ENCODE data around the gene COL16A1.

Gene COL16A1

GRCh38 chr1:31715873-31716220, 12.0 kb upstream of the COL16A1 start:
- no peak overlapping the region for H2AK5ac ChIP-seq (ENCODE audit: low read length)
- no peaks in the 10 kb centered on the region for H3K27me3 ChIP-seq (ENCODE audit: insufficient read depth, low read length, poor library complexity)
- no peak overlapping the region for H2BK5ac ChIP-seq (ENCODE audit: low read length)
- H4K5ac ChIP-seq (ENCODE audit: low read length) = no peak overlapping the region
- H3K27ac ChIP-seq (ENCODE audit: low read depth, low read length) = no peak overlapping the region
- H3K23ac ChIP-seq (ENCODE audit: low read length) = no peak overlapping the region
- WGBS (ENCODE audit: extremely low coverage, insufficient coverage, low lambda C conversion rate) = no CpG with 5 or more reads among the region's 7 CpGs
- H2BK120ac ChIP-seq (ENCODE audit: low read depth, low read length) = no peak overlapping the region
- no peak overlapping the region for H3K4ac ChIP-seq (ENCODE audit: low read depth, low read length)
- peaks cover 14% of the 10 kb centered on the region for H3K4me1 ChIP-seq (ENCODE audit: control insufficient read depth, low read depth, low read length)
- H4K8ac ChIP-seq (ENCODE audit: low read depth, low read length) = no peak overlapping the region
- peak overlapping the region; percentile 69 for H3K9ac ChIP-seq (ENCODE audit: low read length)
- peak; percentile 25 for DNase-seq
- H3K79me2 ChIP-seq (ENCODE audit: control insufficient read depth, insufficient read depth, low read length) = no peaks in the 10 kb centered on the region
- H2BK15ac ChIP-seq (replicated peaks; ENCODE audit: low read depth) = no peak overlapping the region
- peak overlapping the region; percentile 37 for H3K4me3 ChIP-seq (ENCODE audit: low read length)
- no peaks in the 10 kb centered on the region for H3K36me3 ChIP-seq (ENCODE audit: control insufficient read depth, insufficient read depth, low read length)
- H3K4me2 ChIP-seq (ENCODE audit: low read length) = peak overlapping the region; percentile 69
- peak overlapping the region; percentile 90 for H3K56ac ChIP-seq (ENCODE audit: low read length)
- no peaks in the 10 kb centered on the region for H3K79me1 ChIP-seq (ENCODE audit: low read length)
- H3K18ac ChIP-seq (ENCODE audit: low read length) = no peak overlapping the region

DNA sequence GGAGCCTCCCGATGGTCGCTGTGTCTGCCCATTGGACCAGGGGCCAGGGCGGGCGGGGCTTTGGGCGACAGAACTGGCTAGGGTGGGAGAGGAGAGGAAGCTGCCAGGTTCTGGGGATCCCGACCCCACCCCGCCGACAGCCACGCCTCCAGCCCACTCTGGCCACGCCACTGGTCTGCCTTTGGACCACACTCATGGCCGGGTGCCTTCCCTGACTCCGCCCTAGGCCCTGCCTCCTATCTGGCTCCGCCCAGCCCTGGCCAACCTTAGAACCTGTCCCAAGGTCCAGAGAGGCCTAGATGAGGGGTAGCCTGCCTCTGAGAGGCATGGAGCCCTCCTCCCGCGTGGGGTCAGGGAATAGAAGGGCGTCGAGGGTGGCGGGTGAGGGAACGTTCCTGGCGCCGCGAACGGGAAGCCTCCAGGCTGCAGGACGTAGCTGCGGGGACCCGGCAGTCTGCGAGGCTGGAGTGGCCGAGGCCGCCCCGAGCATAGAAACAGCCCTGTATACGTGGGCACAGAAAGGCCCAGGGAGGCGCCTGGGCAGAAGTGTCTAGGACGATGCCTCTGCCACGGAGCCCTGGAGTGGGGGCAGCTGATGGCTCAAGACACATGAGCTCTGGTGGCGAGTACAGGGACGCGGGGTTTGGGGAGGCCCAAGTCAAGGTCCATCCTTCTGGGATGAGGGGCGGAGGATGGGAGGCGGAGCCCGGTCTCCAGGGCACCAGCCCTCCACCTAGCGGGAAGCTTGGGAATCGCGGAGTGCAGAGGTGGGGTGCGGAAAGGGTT, 11.5 kb upstream of the COL16A1 start:
- Histone ChIP-seq H4K5ac (ENCODE audit: low read length) (no peak overlapping the region), H3K36me3 (ENCODE audit: control insufficient read depth, insufficient read depth, low read length) (no peaks in the 10 kb centered on the region), H3K79me2 (ENCODE audit: control insufficient read depth, insufficient read depth, low read length) (no peaks in the 10 kb centered on the region), H3K9ac (ENCODE audit: low read length) (peak overlapping the region; percentile 82), H3K27me3 (ENCODE audit: insufficient read depth, low read length, poor library complexity) (no peaks in the 10 kb centered on the region), H2AK5ac (ENCODE audit: low read length) (no peak overlapping the region), H3K27ac (ENCODE audit: low read depth, low read length) (peak overlapping the region; percentile 18), H3K4me1 (ENCODE audit: control insufficient read depth, low read depth, low read length) (peaks cover 14% of the 10 kb centered on the region), H3K4me2 (ENCODE audit: low read length) (peak overlapping the region; percentile 94), H3K4ac (ENCODE audit: low read depth, low read length) (no peak overlapping the region), H2BK120ac (ENCODE audit: low read depth, low read length) (no peak overlapping the region), H3K56ac (ENCODE audit: low read length) (peak overlapping the region; percentile 90), H3K23ac (ENCODE audit: low read length) (no peak overlapping the region), H4K8ac (ENCODE audit: low read depth, low read length) (no peak overlapping the region), H3K4me3 (ENCODE audit: low read length) (peak overlapping the region; percentile 42), H3K79me1 (ENCODE audit: low read length) (no peaks in the 10 kb centered on the region), H2BK15ac (replicated peaks; ENCODE audit: low read depth) (no peak overlapping the region), H3K18ac (ENCODE audit: low read length) (no peak overlapping the region), H2BK5ac (ENCODE audit: low read length) (no peak overlapping the region)
- DNase-seq = peak; percentile 99
- WGBS (ENCODE audit: extremely low coverage, insufficient coverage, low lambda C conversion rate) = no CpG with 5 or more reads among the region's 44 CpGs

DNA sequence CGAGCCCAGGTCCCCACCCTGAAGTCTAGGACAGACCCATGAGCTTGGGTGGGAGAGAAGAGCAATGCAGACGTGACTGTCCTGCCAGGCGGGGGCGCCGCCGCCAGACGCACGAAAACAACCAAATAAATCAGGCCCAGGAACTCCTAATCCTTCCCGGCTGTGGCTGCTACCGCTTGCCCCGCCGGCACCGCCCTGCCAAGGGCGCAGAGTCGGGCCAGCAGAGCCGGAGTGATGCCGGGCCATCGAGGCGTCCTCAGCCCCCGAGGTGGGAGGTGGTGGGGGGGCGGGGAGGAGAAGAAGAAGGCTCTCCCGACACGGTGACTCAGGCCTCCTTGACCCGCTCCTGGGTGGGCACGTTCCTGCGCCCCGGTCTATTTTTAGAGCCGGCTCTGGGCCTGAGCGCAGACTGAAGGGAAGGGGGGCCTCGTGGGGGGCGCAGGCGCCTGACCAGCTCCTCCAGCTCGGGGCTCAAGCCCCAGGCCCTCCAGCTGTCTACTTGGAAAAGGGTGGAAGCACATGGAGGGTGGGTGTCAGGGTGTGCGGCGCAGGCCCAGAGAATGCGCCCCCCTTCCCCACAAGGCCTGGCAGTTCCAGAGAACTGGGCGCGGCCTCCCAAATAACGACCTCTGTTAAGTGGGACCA, 10.7 kb upstream of the COL16A1 start:
- Histone ChIP-seq H2BK15ac (replicated peaks; ENCODE audit: low read depth) (no peak overlapping the region), H3K27ac (ENCODE audit: low read depth, low read length) (peak overlapping the region; percentile 75), H3K4me2 (ENCODE audit: low read length) (peak overlapping the region; percentile 56), H3K4me1 (ENCODE audit: control insufficient read depth, low read depth, low read length) (peaks cover 14% of the 10 kb centered on the region), H4K8ac (ENCODE audit: low read depth, low read length) (peak overlapping the region; percentile 87), H3K23ac (ENCODE audit: low read length) (no peak overlapping the region), H3K79me1 (ENCODE audit: low read length) (no peaks in the 10 kb centered on the region), H4K5ac (ENCODE audit: low read length) (no peak overlapping the region), H3K4me3 (ENCODE audit: low read length) (no peak overlapping the region), H3K27me3 (ENCODE audit: insufficient read depth, low read length, poor library complexity) (no peaks in the 10 kb centered on the region), H3K18ac (ENCODE audit: low read length) (peak overlapping the region; percentile 91), H2BK5ac (ENCODE audit: low read length) (peak overlapping the region; percentile 32), H2AK5ac (ENCODE audit: low read length) (no peak overlapping the region), H2BK120ac (ENCODE audit: low read depth, low read length) (no peak overlapping the region), H3K36me3 (ENCODE audit: control insufficient read depth, insufficient read depth, low read length) (no peaks in the 10 kb centered on the region), H3K9ac (ENCODE audit: low read length) (peak overlapping the region; percentile 84), H3K4ac (ENCODE audit: low read depth, low read length) (peak overlapping the region; percentile 75), H3K79me2 (ENCODE audit: control insufficient read depth, insufficient read depth, low read length) (no peaks in the 10 kb centered on the region), H3K56ac (ENCODE audit: low read length) (peak overlapping the region; percentile 86)
- peak; percentile 93 for DNase-seq
- WGBS (ENCODE audit: extremely low coverage, insufficient coverage, low lambda C conversion rate) = no CpG with 5 or more reads among the region's 39 CpGs

GRCh38 chr1:31712630-31713029, 8.8 kb upstream of the COL16A1 start:
- Histone ChIP-seq H3K79me1 (ENCODE audit: low read length) (no peaks in the 10 kb centered on the region), H3K4me2 (ENCODE audit: low read length) (no peak overlapping the region), H3K79me2 (ENCODE audit: control insufficient read depth, insufficient read depth, low read length) (no peaks in the 10 kb centered on the region), H3K4ac (ENCODE audit: low read depth, low read length) (no peak overlapping the region), H2BK15ac (replicated peaks; ENCODE audit: low read depth) (no peak overlapping the region), H3K27ac (ENCODE audit: low read depth, low read length) (peak overlapping the region; percentile 57), H2BK5ac (ENCODE audit: low read length) (peak overlapping the region; percentile 79), H3K18ac (ENCODE audit: low read length) (peak overlapping the region; percentile 43), H4K5ac (ENCODE audit: low read length) (no peak overlapping the region), H3K4me1 (ENCODE audit: control insufficient read depth, low read depth, low read length) (peaks cover 14% of the 10 kb centered on the region), H3K36me3 (ENCODE audit: control insufficient read depth, insufficient read depth, low read length) (no peaks in the 10 kb centered on the region), H3K9ac (ENCODE audit: low read length) (peak overlapping the region; percentile 26), H2AK5ac (ENCODE audit: low read length) (no peak overlapping the region), H3K27me3 (ENCODE audit: insufficient read depth, low read length, poor library complexity) (no peaks in the 10 kb centered on the region), H4K8ac (ENCODE audit: low read depth, low read length) (no peak overlapping the region), H3K4me3 (ENCODE audit: low read length) (no peak overlapping the region), H3K56ac (ENCODE audit: low read length) (peak overlapping the region; percentile 45), H2BK120ac (ENCODE audit: low read depth, low read length) (no peak overlapping the region), H3K23ac (ENCODE audit: low read length) (no peak overlapping the region)
- no CpG with 5 or more reads among the region's 1 CpG for WGBS (ENCODE audit: extremely low coverage, insufficient coverage, low lambda C conversion rate)
- peak; percentile 84 for DNase-seq

DNA sequence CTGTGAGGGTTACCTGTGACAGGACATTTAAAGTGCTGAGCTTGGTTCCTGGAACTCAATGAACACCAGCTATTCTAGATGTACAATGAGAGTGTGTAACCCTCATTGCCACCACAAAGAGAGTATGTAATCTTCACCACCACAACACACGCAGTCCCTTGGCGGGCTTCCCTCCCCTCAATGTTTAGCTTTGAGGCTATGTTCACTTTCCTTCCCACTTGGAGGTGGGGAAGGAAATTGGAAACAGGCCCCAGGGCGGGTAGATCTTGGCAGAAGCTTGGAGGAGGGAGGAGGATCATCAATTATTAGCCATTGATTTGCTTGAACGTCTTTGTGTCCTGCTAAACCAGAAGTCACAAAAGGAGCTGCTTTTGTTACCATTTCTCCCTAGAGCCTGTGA, 8.3 kb upstream of the COL16A1 start:
- no peaks in the 10 kb centered on the region for H3K36me3 ChIP-seq (ENCODE audit: control insufficient read depth, insufficient read depth, low read length)
- no CpG with 5 or more reads among the region's 4 CpGs for WGBS (ENCODE audit: extremely low coverage, insufficient coverage, low lambda C conversion rate)
- H3K4me2 ChIP-seq (ENCODE audit: low read length) = no peak overlapping the region
- H3K27ac ChIP-seq (ENCODE audit: low read depth, low read length) = peak overlapping the region; percentile 57
- peak overlapping the region; percentile 9 for H3K4ac ChIP-seq (ENCODE audit: low read depth, low read length)
- no peak overlapping the region for H2BK120ac ChIP-seq (ENCODE audit: low read depth, low read length)
- H4K5ac ChIP-seq (ENCODE audit: low read length) = no peak overlapping the region
- H3K79me1 ChIP-seq (ENCODE audit: low read length) = no peaks in the 10 kb centered on the region
- H3K79me2 ChIP-seq (ENCODE audit: control insufficient read depth, insufficient read depth, low read length) = no peaks in the 10 kb centered on the region
- no peak for DNase-seq
- peak overlapping the region; percentile 94 for H2AK5ac ChIP-seq (ENCODE audit: low read length)
- H3K4me1 ChIP-seq (ENCODE audit: control insufficient read depth, low read depth, low read length) = peaks cover 14% of the 10 kb centered on the region
- H3K56ac ChIP-seq (ENCODE audit: low read length) = peak overlapping the region; percentile 45
- H3K9ac ChIP-seq (ENCODE audit: low read length) = peak overlapping the region; percentile 26
- H2BK15ac ChIP-seq (replicated peaks; ENCODE audit: low read depth) = peak overlapping the region; percentile 7
- no peak overlapping the region for H4K8ac ChIP-seq (ENCODE audit: low read depth, low read length)
- peak overlapping the region; percentile 43 for H3K18ac ChIP-seq (ENCODE audit: low read length)
- H3K4me3 ChIP-seq (ENCODE audit: low read length) = no peak overlapping the region
- no peak overlapping the region for H3K23ac ChIP-seq (ENCODE audit: low read length)
- peak overlapping the region; percentile 79 for H2BK5ac ChIP-seq (ENCODE audit: low read length)
- H3K27me3 ChIP-seq (ENCODE audit: insufficient read depth, low read length, poor library complexity) = no peaks in the 10 kb centered on the region
